Stimulated activated CD8-positive, alpha-beta memory T cell treated with anti-CD3 and anti-CD28 coated beads, Interleukin-7, amount 100 ng/mL, for 48 hours (primary cell): Measurements from ENCODE around the gene CEP290.
"Not testable (repeated sequence)": the region's sequence is repeated elsewhere in the genome, so short reads cannot be mapped to it uniquely, and the experiment has no call there.

ENCODE experiments used
- DNase-seq, 2 donors: peaks; one replicate each; pipeline ENCODE4 v3.0.0-alpha.2; 2020; ENCODE audit warnings: low read depth in 1 of 2; ENCODE audit errors: extremely low read depth in 1 of 2

The CEP290 gene

DNA sequence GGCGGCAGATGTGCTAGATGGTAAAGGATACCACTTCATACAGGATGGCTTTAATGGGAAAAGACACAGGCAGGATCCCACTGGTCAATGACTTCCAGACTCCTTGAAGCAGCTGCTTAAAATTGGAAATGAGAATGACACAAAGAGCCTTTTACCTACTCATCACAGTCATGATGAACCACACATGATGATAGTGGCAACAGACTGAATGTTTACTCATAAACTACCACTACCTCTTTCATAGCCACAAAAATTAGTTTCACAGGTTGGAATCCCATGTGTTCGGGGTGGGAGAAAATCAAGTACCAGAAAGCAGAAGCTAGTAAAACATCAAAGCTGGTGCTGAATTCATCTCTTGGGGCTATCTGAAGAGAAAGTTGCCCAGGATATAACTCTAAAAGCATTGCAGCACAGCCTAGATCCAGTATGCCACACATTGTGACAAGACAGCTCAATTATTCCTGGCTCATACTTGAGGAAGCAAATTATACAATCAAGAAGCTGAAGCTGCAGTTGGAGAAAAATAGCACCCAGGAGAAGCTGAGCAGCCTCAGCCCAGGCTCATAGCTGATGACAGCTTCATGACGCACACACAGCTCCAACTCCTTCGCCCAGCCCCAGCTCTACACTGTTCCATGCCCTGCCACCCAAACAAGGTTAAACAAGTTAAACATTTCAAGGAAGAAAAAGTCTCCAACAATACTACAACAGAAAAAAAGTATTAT is 83.7 kb downstream of the CEP290 start:
- DNase-seq: no peak

DNA sequence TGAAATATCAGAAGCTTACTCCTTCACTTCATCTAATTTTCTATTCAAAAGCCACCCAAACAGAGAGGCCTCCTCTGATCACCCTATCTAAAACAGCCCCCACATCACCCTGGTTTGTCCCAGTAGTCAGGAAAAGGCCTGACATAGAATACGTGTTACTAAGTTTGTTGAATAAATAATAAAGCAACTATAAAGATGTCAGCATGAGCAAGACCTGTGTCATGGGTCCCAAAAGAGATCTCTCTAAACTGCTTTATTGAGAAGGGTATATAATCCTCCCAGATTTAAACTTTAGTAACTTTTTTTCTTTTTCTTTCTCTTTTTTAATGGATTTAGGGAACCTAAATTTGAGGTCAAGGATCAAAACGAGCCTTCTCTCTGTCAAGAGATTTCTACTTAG is 85.3 kb downstream of the CEP290 start:
- DNase-seq: no peak

DNA sequence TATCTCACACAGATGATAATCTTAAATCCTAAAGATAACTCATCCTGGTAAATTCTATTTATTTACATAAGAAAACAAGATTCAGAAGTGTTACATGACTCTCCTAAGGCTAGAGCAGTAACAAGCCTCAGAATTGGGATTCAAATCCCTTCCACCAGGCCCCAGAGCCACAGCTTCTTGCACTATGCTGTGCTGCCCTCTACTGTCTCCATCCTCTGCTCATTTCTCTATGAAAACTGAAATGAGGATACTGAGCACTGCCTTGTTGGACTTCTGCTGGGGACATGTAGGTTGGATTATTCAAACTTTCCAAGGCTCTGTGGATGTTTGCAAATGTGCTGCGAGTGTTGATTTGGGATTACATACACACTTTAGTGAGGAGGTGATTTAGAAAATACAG is 89.2 kb downstream of the CEP290 start:
- DNase-seq: no peak

DNA sequence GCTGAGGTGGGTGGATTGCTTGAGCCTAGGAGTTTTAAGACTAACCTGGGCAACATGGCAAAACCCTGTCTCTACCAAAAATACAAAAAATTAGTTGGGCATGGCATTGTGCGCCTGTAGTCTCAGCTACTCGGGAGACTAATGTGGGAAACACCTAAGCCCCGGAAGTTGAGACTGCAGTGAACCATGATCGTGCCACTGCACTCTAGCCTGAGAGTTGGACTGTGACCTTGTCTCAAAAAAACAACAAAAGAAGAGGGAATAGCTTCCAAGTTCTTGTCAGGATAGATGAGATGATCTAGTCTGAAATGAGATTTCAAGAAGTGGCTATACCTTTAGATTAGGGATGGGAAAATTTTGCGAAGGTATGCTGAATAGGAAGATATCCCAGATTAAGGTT is 97.9 kb downstream of the CEP290 start:
- no peak for DNase-seq

DNA sequence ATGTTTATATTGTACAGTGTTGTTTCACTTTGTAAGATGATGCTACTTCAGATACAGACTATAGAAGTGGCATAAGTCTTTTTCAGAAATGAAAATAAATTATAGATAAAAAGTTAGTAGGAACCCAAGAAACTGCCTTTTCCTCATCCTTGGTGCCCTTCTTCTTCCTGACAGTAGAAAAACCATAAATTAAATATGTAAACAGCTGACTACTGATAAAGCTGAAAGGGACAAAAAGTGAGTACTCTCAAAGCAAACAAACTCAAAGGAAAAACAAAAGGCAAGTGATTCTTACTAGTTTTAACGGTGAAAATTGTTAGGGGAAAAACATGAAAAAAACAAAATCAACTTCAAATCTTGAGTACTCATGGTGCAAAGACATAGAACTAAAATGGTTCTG is 104.1 kb downstream of the CEP290 start:
- no peak for DNase-seq

DNA sequence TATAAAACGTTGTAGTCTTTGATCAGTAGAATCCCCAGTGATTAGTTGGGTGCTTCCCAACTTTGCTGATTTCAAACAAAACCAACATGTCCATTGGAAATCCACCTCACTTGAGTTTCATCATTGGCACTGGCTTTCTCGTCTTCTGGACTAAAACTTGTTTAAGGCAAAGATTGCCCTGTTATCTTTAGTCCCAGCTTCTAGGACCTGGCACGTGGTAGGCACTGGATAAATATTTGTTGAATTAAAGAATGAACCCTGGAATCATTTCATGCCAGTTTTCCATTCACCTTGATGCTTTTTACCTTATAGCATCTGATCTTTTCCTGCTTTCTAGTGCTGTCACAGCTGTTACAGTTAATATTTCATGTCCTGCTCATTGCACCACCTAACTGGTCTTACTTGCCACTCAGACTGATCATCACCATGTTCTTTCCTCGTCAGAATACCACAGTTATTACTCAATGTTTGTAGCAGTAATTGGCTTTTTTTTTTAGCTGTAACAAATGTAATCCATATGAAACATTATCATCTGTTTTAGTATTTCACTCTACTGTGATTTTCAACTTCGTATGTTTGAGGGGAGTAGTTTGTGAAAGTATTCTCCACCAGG is 105.4 kb downstream of the CEP290 start:
- DNase-seq: no peak

DNA sequence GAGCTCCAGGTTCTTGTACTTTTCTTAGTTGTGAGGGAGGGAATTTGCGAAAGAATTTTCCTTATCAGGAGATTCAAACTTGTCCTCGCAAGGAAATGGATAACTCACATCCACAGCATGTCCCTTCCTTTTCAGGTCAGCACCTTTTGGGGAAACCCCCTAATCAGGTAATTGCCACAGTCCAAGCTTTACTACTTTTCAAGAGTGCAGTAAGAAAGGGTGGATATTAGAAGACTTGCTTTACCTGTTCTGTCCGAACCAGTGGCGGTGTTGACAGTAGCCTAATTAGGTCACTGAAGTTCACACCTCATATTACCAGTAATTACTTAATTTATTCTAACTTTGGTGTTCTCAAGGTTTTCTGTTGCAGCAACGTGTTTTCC is 106.0 kb downstream of the CEP290 start:
- no peak for DNase-seq

DNA sequence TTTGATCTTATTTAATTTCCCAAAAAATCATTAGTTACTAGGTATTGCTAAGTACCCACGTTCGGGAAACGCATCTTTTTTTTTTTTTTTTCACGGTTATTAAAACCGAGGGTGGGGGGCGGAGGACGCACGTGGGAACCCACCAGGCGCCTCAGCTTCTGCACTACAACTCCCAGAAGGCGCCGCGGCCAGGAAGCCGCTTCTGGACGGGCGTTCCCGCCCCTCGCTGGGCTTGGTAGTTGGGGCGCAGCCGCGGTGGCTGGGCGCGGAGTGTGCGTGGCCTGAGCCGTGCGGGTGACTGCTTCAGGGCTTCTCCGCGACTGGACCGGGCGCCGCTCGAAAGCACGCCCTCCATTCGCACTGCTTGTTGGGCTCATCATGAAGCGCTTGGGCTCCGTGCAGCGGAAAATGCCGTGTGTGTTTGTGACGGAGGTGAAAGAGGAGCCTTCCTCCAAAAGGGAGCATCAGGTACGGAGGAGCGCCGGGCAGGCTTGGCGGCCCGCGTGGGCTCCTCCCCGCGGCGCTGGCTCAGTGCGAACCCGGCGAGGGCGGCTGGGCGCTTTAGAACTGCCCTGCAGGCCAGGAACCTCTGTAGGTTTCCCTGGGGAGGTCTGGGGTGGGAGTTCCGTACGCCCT is 106.5 kb downstream of the CEP290 start:
- peak; percentile 77 to 84 for DNase-seq

DNA sequence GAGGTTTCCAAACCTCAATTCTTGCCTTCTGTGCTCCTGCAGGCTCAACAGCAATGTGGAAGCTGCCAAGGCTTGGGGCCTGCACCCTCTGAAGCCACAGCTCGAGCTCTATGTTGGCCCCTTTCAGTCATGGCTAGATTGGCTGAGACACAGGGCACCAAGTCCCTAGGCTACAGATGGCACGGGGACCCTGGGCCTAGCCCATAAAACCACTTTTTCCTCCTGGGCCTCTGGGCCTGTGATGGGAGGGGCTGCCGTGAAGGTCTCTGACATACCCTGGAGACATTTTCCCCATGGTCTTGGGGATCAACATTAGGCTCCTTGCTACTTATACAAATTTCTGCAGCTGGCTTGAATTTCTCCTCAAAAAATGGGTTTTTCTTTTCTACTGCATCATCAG is 110.7 kb downstream of the CEP290 start:
- not testable (repeated sequence) for DNase-seq

DNA sequence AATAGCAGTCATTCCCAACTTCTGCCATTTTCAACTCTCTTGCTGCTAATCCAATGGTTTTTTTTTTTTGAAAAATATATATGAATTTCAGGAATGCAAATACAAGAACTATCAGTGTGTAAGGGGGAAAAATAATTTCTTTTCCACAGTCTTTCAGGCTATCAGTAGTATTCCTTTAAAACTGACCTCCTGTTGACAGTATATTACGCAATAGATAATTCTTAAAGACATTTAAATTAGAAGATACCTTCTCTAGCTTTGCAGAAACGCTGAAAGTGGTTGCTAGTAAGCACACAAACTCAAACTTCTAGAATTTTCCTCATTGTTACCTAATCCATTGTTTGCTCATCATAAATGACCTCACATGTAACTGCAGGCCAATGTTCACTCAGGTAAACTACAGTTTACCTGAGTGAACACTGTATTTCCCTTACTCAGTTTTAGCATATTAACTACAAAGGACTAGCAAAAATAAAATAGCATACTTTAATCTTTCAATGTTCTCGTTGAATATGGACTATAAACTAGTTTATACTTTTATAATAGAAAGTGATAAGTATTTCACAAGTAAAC is 112.7 kb downstream of the CEP290 start, which contains the start of gene C12orf50:
Gene C12orf50, minus strand, starts transcription at position 309 of the 573 bp plus-strand sequence. CDS start 2,439 bp downstream, outside the sequence.
- no peak for DNase-seq

DNA sequence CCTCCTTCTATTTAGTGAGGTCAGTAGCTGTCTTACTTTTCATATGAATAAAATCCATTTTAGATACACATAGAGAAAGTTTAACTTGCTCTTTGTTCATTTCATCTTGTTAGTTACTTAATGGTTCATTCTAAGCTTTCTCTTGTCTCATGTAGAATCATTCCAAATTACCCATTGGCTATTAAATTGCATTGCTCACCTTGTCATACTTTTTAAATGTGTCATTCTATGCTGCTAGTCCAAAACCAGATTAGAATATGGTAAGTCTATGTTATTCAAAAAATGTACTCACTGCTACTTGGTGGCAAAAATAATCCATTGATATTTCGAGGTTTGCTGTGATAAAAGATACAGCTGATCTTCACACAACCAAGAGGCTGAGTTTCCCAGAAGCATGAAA is 115.7 kb downstream of the CEP290 start:
- no peak for DNase-seq

DNA sequence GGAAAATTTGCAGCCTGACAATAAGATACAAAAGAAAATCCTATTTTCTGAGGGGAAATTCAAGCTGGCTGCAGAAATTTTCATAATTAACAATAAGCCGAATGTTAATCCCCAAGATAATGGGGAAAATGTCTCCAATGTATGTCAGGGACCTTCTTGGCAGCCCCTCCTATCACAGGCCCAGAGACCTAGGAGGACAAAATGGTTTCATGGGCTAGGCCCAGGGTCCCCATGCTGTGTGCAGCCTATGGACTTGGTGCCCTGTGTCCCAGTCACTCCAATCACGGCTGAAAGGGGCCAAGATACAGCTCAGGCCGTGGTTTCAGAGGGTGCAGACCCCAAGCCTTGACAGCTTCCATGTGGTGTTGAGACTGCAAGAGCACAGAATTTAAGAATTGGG is 123.9 kb downstream of the CEP290 start:
- no peak for DNase-seq

DNA sequence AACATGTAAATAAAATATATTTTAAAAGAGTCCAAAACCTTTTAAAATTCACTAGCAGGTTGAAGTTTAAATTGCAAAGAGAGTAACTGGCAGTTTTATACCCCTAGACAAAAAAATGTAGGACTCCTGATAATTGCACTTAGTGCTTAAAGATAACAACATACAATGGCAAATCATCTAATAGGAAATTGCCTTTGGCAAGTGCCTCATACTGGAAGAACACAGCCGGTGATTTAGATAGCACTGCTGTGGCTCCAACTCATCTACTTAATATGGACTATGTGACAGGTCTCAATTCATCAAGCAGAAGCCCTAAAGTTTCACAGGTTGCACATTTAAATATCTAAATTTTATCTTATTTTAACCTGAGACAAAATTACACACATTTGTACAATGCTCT is 126.1 kb downstream of the CEP290 start:
- no peak for DNase-seq

DNA sequence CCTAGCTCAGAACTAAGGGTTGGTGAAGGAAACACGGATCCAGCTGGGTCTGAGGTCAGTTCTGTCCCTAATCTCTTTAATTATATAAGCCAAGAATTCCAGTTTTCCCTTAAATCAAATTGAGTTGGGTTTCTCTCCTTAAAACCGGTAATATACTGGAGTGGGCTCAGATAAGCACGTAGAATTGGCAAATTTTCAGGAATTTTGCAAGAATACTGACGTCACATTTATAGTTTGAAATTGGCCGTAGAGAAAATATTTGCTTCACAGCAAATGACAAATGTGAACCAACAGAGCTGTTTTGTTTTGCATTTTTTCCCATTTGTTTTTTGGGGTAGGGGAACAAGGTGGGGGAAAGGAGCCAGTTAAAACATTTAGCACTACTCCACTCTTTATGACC is 130.1 kb downstream of the CEP290 start:
- DNase-seq: no peak

DNA sequence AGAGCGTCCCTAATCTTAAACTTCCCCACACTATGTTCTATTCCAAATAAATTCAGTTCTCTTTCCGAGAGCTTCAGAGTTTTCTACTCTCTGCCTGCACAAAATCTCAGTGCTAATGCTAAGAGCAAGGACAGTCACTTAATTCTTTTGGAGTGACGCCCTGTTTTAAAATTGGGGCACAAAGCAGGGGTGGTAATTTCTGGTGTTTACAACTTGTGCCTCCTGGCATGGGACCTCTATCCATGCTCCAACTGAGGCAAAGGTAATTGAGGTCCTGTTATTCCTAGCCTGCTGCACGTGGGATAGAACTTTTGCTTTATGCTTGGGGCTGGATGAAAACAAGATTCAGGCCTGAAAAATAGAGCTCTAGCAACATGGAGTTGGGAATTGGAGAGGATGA is 135.5 kb downstream of the CEP290 start:
- DNase-seq: no peak

DNA sequence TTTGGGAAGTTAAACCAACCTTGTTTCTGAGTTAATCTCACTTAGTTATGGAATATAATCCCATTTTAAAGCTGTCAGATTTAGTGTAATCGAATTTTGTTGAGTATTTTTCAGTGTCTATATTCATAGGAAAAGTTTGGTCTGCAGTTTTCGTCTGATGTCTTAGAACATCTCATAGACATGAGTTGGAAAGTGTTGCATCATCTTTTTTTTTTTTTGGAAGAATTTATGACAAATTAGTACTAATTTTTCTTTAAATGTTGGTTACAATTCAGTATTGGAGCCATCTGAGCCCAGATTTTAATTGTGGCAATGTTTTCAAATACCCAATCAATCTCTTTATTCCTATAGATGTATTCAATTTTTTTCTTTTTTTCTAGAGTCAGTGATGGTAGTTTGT is 140.6 kb downstream of the CEP290 start:
- DNase-seq: no peak
